ENCODE results near the gene RNF7.
"Not testable (repeated sequence)": the region's sequence is repeated elsewhere in the genome, so short reads cannot be mapped to it uniquely, and the experiment has no call there.

Gene RNF7

GRCh38 chr3:141735770-141736465, 2.2 kb upstream of the RNF7 start:
- no peak for DNase-seq

- peak in 1 of 2 donors; percentile 17 for DNase-seq
Observed at GRCh38 chr3:141737093-141737492, 1.0 kb upstream of the RNF7 start.

DNA sequence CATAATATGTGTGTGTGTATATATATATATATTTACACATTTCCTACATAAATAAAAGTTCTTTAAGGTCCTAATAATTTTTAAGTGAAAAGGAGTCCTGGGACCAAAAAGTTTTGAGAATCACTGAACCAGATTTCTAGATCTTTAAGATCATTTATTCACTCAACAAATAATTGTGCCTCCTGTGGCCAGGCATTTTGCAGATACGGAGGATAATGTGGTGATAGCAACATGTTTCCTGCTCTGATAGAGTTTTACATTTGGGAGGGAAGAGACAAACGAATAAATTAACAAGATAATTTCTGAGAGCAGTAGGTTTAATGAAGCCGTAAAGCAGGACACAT, 448 bp upstream of the RNF7 start:
- DNase-seq, result no peak

GRCh38 chr3:141738891-141739363, 829 bp downstream of the RNF7 start:
- DNase-seq, result peak; percentile 17 to 46

DNA sequence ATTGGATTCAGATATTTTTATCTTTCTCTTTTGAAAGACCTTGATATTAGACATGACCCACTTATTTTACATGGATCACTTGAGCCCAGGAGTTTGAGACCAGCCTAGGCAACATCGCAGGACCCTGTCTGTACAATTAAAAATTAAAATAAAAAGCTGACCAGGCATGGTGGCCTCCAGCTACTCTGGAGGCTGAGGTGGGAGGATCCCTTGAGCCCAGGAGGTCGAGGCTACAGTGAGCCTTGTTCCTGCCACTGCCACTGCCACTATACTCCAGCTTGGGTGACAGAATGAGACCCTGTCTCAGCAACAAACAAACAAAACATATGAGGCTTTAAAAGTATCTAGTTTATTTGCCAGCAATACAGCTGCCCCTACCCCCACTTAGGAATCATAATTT, 1.6 kb downstream of the RNF7 start:
- no peak for DNase-seq

- no peak for DNase-seq
Observed at GRCh38 chr3:141740349-141740748, 2.3 kb downstream of the RNF7 start.

GRCh38 chr3:141743305-141743704, 5.2 kb downstream of the RNF7 start:
- DNase-seq, result no peak

DNA sequence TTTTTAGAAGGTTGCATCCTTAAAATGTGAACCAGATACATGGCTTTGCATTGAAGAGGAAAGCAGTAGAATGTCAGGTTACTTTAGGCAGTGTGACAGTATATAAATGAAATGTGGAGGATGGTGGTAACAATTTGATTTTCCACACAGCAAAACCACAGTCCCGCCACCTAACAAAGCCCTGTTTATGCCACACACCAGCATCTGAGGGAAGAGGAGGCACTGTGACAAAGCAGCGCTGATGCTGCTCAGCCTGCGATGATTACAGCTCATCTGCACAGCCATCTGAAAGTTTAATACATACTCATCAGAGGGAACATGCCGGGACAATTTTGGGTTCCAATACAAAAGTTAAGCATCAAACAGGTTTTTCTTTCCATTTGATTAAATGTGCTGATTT, 8.9 kb downstream of the RNF7 start:
- DNase-seq, result no peak

DNA sequence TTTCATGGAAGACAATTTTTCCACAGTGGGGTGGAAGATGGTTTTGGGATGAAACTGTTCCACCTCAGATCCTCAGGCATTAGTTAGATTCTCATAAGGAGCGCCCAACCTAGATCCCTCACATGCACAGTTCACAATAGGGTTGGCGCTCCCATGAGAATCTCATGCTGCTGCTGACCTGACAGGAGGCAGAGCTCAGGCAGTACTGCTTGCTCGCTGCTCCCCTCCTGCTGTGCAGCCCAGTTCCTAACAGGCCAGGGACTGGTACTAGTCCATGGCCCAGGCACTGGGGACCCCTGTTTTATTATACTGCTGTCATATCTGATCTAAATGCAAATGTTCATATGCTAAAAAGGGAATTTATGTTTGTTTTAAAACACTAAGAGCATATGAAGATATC, 15.3 kb downstream of the RNF7 start:
- DNase-seq, result no peak

- no peak for DNase-seq
Observed at GRCh38 chr3:141754032-141754431, 15.9 kb downstream of the RNF7 start.

GRCh38 chr3:141762552-141762951, 24.5 kb downstream of the RNF7 start:
- not testable (repeated sequence) for DNase-seq

DNA sequence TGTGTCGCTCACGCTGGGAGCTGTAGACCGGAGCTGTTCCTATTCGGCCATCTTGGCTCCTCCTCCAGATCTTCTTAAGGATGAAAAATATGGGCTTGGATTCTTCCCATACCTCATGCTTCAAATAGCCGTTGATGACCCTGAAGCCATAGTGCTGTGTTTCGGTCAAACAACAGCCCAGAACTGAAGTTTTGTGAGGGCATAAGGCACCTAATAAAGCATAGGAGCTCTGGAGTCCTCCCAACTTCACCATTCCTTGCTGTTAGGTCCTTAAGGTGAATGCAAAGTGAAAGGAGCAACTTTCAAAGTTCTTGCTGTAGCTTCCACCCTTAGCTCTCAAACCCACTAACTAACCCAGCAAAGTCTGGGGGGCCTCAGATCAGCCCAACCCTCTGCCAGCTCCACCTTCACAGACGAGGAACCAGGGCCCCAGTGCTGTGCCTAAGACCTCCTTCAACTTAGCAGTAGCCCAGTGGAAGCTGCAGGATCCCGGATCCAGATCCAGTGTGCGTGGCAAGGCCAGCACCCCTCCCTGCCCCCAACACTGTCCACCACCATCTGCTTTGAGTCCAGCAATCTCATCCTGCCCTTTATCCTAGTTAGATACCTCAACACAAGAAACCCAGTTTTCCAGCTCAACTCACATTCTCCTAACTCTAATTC, 25.1 kb downstream of the RNF7 start, which contains the start of gene GRK7:
Gene GRK7, plus strand, starts transcription at position 321 of the 663 bp plus-strand sequence. CDS start 14,877 bp downstream, outside the sequence.
- DNase-seq, result no peak

DNA sequence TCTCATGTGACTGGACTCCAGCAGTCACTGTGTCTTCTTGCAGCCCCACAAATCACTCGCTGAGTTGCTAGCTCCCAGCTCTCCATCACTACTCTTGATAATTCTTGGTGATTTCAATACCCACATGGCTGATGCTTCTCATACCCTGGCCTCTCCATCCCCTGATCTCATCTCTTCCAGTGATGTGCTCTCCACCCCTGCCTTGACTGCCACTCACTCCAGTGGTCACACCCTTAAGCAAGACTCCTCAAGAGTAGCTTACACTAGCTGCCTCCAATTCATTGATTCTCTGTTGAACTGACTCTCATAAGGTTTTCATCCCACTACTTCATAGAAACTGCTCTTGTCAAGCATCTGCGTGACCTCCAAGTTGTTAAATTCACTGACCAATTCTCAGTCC, 25.9 kb downstream of the RNF7 start:
- no peak for DNase-seq

DNA sequence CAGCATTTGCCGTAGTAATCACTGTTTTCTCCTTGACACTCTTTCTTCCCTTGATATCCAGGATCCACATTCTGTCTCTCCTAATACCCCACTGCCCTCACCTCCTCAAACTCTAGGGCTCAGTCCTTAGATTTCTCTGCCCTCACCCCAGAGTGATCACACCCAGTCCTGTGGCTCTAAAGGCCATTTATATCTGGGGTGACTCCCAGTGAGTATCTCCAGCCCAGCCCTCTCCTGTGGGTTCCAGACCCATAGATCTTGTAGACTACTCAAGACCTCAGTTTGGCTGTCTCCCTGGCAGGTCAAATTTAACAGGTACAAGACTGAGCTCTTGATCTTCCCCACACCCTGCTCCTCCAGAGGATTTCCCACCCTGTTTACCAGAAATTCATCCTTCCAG, 26.4 kb downstream of the RNF7 start:
- DNase-seq, result no peak

DNA sequence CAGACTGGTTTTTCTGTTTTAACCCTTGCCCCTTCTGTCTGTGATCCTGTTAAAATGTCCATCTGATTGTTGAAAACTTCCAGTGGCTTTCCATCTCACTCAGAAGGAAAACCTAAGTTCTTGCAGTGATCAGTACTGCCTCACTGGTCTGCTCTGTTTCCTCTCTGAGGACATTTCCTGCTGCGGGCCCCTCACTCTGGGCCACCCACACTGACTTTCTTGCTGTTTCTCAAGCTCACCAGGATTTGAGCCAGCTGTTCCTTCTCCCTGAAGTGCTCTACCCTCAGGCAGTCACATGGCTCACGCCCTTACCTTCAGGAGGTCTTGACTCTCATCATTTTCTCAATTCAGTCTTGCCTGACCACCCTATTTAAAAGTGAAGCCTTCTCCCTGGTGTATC, 26.9 kb downstream of the RNF7 start:
- DNase-seq, result no peak

- DNase-seq, result no peak
Observed at GRCh38 chr3:141767066-141767465, 29.0 kb downstream of the RNF7 start.

GRCh38 chr3:141769221-141769894, 31.3 kb downstream of the RNF7 start:
- no peak for DNase-seq

- no peak for DNase-seq
Observed at GRCh38 chr3:141773676-141774075, 35.6 kb downstream of the RNF7 start.

- DNase-seq, result no peak
Observed at GRCh38 chr3:141776376-141776775, 38.3 kb downstream of the RNF7 start.

DNA sequence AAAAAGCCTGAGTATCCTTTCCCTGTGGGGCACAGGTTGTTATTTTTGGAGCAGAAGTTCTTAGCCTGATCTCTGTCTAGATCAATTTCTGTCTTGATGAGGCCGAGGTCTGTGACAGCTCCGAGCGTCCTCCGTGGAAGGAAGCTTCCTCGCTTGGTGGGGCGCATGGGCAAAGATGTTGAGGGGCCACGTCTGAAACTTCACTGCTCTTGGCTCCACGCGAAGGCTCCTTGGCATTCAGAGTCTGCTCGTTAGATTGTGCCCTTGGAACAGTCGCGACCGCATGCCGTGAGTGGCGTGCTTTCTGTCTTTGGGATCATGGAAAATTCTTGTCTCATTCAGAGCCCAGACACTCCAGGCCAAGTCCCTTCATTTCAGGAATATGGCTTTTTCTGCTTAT, 38.8 kb downstream of the RNF7 start:
- no peak for DNase-seq

GRCh38 chr3:141777957-141778813, 40.1 kb downstream of the RNF7 start:
- no peak for DNase-seq

- DNase-seq, result no peak
Observed at GRCh38 chr3:141779667-141780066, 41.6 kb downstream of the RNF7 start.

- no peak for DNase-seq
Observed at GRCh38 chr3:141782386-141782932, 44.4 kb downstream of the RNF7 start.

Data from CD4-positive, alpha-beta T cell treated with Interleukin-1 beta for 1 hour (primary cell).